ENCODE data around the gene USP49. TPM values are rescaled to one million over a fixed set of nuclear protein-coding genes. Genes with fewer than 3 reads are reported as not detected.

USP49 gene
- total RNA-seq, 1 experiment from 2014 or later = 10.7 TPM

DNA sequence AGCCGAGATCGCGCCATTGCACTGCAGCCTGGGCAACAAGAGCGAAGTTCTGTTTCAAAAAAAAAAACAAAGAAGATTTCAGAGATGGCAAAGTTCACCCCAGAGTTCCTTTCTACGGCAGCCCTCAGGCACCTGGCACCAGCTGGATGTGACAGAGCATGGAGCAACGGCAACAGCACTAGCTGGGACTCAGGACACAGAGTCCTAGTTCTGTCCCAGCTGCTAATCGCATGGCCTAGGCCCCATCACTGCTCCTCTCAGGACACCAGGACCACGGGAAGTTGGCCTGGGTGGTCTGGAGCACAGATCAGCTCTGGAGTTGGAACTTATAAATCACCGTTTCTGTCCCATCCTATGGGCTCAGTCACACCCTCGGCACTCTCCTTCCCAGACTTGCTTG, 149.1 kb downstream of the USP49 start:
- Histone ChIP-seq H3K9me2 (replicated peaks; ENCODE audit: insufficient read depth, low read length) (no peaks in the 10 kb centered on the region), H3K4me1 (ENCODE audit: low read length) (no peaks in the 10 kb centered on the region), H3K9me3 (ENCODE audit: low read length) (no peaks in the 10 kb centered on the region), H3K4me3 (ENCODE audit: low read length) (no peak overlapping the region), H4K20me1 (ENCODE audit: insufficient read depth, low read depth, low read length) (no peaks in the 10 kb centered on the region), H3K4me2 (ENCODE audit: low read depth, low read length, poor library complexity, severe bottlenecking) (no peak overlapping the region), H3K79me2 (ENCODE audit: low read length) (no peaks in the 10 kb centered on the region), H3K36me3 (ENCODE audit: insufficient read depth, low read length) (no peaks in the 10 kb centered on the region), H3K9ac (ENCODE audit: low read length) (no peak overlapping the region), H2AFZ (ENCODE audit: low read length) (no peak overlapping the region), H3K27ac (ENCODE audit: low read length) (no peak overlapping the region), H3K27me3 (ENCODE audit: low read length) (no peaks in the 10 kb centered on the region)
- no peak for DNase-seq

GRCh38 chr6:41744236-41744787, 150.9 kb downstream of the USP49 start:
- H2AFZ ChIP-seq (ENCODE audit: low read length) = no peak overlapping the region

DNA sequence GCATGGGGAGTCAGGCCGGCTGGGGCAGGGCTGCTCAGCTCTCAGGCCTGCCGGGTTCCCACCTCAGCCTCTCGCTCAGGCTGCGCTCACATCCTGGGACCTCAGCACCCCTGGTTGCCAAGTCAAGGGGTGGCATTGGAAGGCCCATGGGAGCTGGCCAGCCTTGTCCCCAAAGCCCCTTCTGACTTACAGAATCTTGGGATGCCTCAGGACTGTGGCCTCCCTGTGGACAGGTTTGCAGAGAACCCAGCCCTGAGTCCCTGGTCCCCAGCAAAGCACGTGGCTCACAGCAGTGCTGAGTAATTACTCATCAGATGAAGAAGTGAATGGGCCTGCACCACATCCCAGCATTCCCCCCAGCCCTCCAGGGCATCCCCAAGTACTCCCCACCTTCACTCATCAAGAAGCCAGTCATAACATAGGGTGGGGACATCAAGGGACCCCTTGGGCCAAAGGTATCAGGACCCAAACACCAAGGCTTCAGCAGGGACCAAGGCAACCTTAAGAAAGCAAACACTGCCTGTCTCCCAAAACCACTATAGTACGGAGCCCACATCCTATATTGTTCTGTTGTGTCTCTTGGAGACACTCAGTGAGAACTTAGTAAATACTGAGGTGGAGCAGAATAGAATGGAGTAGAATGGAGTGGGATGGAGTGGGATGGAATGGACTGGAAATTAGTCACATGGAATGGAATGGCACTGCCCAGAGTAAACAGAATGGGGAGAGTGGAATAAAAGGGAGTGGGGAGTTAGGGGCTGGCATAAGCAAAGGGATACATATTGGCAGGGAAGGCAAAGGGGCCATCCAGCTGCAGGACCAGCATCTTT, 151.6 kb downstream of the USP49 start:
- H4K20me1 ChIP-seq (ENCODE audit: insufficient read depth, low read depth, low read length) = no peaks in the 10 kb centered on the region
- no peaks in the 10 kb centered on the region for H3K27me3 ChIP-seq (ENCODE audit: low read length)
- no peaks in the 10 kb centered on the region for H3K4me1 ChIP-seq (ENCODE audit: low read length)
- H3K36me3 ChIP-seq (ENCODE audit: insufficient read depth, low read length) = no peaks in the 10 kb centered on the region
- H3K79me2 ChIP-seq (ENCODE audit: low read length) = no peaks in the 10 kb centered on the region
- H3K4me2 ChIP-seq (ENCODE audit: low read depth, low read length, poor library complexity, severe bottlenecking) = no peak overlapping the region
- H3K27ac ChIP-seq (ENCODE audit: low read length) = no peak overlapping the region
- H3K9me3 ChIP-seq (ENCODE audit: low read length) = no peaks in the 10 kb centered on the region
- DNase-seq = no peak
- H2AFZ ChIP-seq (ENCODE audit: low read length) = no peak overlapping the region
- no peak overlapping the region for H3K9ac ChIP-seq (ENCODE audit: low read length)
- H3K9me2 ChIP-seq (replicated peaks; ENCODE audit: insufficient read depth, low read length) = no peaks in the 10 kb centered on the region
- H3K4me3 ChIP-seq (ENCODE audit: low read length) = no peak overlapping the region

More at GRCh38 chr6:41744236-41744787, 150.9 kb downstream of the USP49 start:
- no peak overlapping the region for H3K9ac ChIP-seq (ENCODE audit: low read length)
- DNase-seq = no peak
- H3K4me3 ChIP-seq (ENCODE audit: low read length) = no peak overlapping the region
- H3K4me2 ChIP-seq (ENCODE audit: low read depth, low read length, poor library complexity, severe bottlenecking) = no peak overlapping the region
- H3K9me2 ChIP-seq (replicated peaks; ENCODE audit: insufficient read depth, low read length) = no peaks in the 10 kb centered on the region
- H3K27me3 ChIP-seq (ENCODE audit: low read length) = no peaks in the 10 kb centered on the region
- no peaks in the 10 kb centered on the region for H3K79me2 ChIP-seq (ENCODE audit: low read length)
- H3K27ac ChIP-seq (ENCODE audit: low read length) = no peak overlapping the region
- no peaks in the 10 kb centered on the region for H3K9me3 ChIP-seq (ENCODE audit: low read length)
- no peaks in the 10 kb centered on the region for H3K4me1 ChIP-seq (ENCODE audit: low read length)
- H4K20me1 ChIP-seq (ENCODE audit: insufficient read depth, low read depth, low read length) = no peaks in the 10 kb centered on the region
- no peaks in the 10 kb centered on the region for H3K36me3 ChIP-seq (ENCODE audit: insufficient read depth, low read length)

GRCh38 chr6:41741625-41742490, 153.3 kb downstream of the USP49 start:
- Histone ChIP-seq H3K9me3 (ENCODE audit: low read length) (no peaks in the 10 kb centered on the region), H3K4me1 (ENCODE audit: low read length) (no peaks in the 10 kb centered on the region), H3K4me3 (ENCODE audit: low read length) (no peak overlapping the region), H4K20me1 (ENCODE audit: insufficient read depth, low read depth, low read length) (no peaks in the 10 kb centered on the region), H2AFZ (ENCODE audit: low read length) (no peak overlapping the region), H3K27me3 (ENCODE audit: low read length) (no peaks in the 10 kb centered on the region), H3K9me2 (replicated peaks; ENCODE audit: insufficient read depth, low read length) (no peaks in the 10 kb centered on the region), H3K9ac (ENCODE audit: low read length) (no peak overlapping the region), H3K27ac (ENCODE audit: low read length) (no peak overlapping the region), H3K36me3 (ENCODE audit: insufficient read depth, low read length) (no peaks in the 10 kb centered on the region), H3K79me2 (ENCODE audit: low read length) (no peaks in the 10 kb centered on the region), H3K4me2 (ENCODE audit: low read depth, low read length, poor library complexity, severe bottlenecking) (no peak overlapping the region)
- no peak for DNase-seq

- Histone ChIP-seq H3K27me3 (ENCODE audit: low read length) (no peaks in the 10 kb centered on the region), H2AFZ (ENCODE audit: low read length) (no peak overlapping the region), H4K20me1 (ENCODE audit: insufficient read depth, low read depth, low read length) (no peaks in the 10 kb centered on the region), H3K27ac (ENCODE audit: low read length) (no peak overlapping the region), H3K36me3 (ENCODE audit: insufficient read depth, low read length) (no peaks in the 10 kb centered on the region), H3K9me2 (replicated peaks; ENCODE audit: insufficient read depth, low read length) (no peaks in the 10 kb centered on the region), H3K4me3 (ENCODE audit: low read length) (no peak overlapping the region), H3K79me2 (ENCODE audit: low read length) (no peaks in the 10 kb centered on the region), H3K4me1 (ENCODE audit: low read length) (peaks cover 7% of the 10 kb centered on the region), H3K9ac (ENCODE audit: low read length) (no peak overlapping the region), H3K4me2 (ENCODE audit: low read depth, low read length, poor library complexity, severe bottlenecking) (no peak overlapping the region), H3K9me3 (ENCODE audit: low read length) (no peaks in the 10 kb centered on the region)
- no peak for DNase-seq
These were observed 154.6 kb downstream of the USP49 start for GRCh38 chr6:41740366-41741162.

Small RNA genes lying within 50 kb of the gene (small RNA-seq; reads per million reads assigned to genes)
- not detected for gene AL365205.2
- gene AL365205.3 = not detected
- gene RF00019 = not detected
- not detected for gene RF00393

Other genes with a start within 250 kb of the USP49 start
- gene TFEB, start 159.8 kb downstream of the USP49 start, total RNA-seq (2014; rRNA removed; shearing (Covaris generic); ENCODE audit: low replicate concordance) = 72.3 and 117 TPM in 2 replicates
- gene PGC, start 148.0 kb downstream of the USP49 start, total RNA-seq (2014; rRNA removed; shearing (Covaris generic); ENCODE audit: low replicate concordance) = not detected in 2 replicates
- 4.8 and 9.5 TPM in 2 replicates for gene FRS3, start 115.5 kb downstream of the USP49 start, total RNA-seq (2014; rRNA removed; shearing (Covaris generic); ENCODE audit: low replicate concordance)
- 0.41 and 2.8 TPM in 2 replicates for gene PRICKLE4, start 114.6 kb downstream of the USP49 start, total RNA-seq (2014; rRNA removed; shearing (Covaris generic); ENCODE audit: low replicate concordance)
- gene TOMM6, start 107.7 kb downstream of the USP49 start, total RNA-seq (2014; rRNA removed; shearing (Covaris generic); ENCODE audit: low replicate concordance) = 119 and 229 TPM in 2 replicates
- gene MED20, start 25.8 kb upstream of the USP49 start, total RNA-seq (2014; rRNA removed; shearing (Covaris generic); ENCODE audit: low replicate concordance) = 24.1 and 31.5 TPM in 2 replicates
- gene BYSL, start 26.1 kb upstream of the USP49 start, total RNA-seq (2014; rRNA removed; shearing (Covaris generic); ENCODE audit: low replicate concordance) = 17.9 and 32.8 TPM in 2 replicates
- gene CCND3, start 46.4 kb upstream of the USP49 start, total RNA-seq (2014; rRNA removed; shearing (Covaris generic); ENCODE audit: low replicate concordance) = 63.5 and 74.8 TPM in 2 replicates
- 25.8 and 25.9 TPM in 2 replicates for gene TAF8, start 155.1 kb upstream of the USP49 start, total RNA-seq (2014; rRNA removed; shearing (Covaris generic); ENCODE audit: low replicate concordance)
- 0.11 and 0.83 TPM in 2 replicates for gene C6orf132, start 247.2 kb upstream of the USP49 start, total RNA-seq (2014; rRNA removed; shearing (Covaris generic); ENCODE audit: low replicate concordance)

Measured in Karpas-422 (cell line).